GM19395 (cell line): ENCODE measurements around the gene PAK6.

Experiments
- ATAC-seq: cut with Tn5 transposase; IDR thresholded peaks from one replicate; pipeline ENCODE4 v1.9.1; 2021; ENCODE audit warnings: mild to moderate bottlenecking, moderate library complexity; ENCODE audit not compliant: unreplicated experiment

Gene PAK6

DNA sequence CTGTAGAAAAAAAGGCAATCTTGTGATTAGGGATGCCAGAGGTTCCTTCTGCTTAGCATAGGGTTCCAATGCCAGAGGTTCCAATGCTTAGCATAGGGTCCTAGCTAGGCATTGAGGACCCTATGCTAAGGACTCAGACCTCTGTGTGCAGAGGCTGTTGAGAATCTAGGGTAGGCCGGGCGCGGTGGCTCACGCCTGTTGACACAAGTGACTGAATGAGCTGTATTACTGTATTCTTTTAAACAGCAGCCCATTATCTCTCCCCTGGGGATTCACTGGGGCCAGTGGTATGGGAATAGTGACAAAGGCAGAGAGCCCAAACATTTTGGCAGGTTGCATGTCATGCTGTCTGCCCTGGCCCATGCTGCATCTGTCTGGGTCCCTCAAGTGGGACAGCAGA lies 16.2 kb downstream of the PAK6 start:
- no peak for ATAC-seq

DNA sequence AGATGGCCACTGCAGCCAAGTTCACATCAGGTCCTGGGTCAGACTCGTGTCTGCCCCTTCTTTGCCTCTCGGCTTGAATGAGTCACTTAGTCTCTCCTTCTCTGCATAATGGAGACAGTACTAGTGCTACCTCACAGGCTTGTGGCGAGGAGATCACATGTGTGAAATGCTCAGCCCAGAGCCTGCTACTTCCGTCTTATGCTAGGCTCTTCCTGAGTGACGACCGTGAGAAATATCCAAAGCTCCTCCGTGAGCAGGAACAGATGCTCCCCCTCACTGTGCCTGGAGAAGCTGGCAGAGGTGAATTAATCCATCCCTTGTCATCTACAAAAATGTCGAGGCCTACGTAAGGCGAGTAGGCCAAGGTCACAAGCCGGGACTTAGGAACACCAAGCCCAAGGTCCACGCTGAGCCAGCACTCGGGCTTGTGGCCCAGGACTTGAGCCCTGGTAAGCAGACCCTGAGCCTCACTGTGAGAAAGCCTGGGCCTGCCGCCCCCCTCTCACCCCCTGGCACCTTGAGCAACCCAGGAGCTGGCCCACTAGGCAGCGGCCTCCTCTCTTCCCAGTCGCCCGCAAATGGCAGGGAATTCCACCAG lies 17.9 kb downstream of the PAK6 start:
- ATAC-seq: no peak

DNA sequence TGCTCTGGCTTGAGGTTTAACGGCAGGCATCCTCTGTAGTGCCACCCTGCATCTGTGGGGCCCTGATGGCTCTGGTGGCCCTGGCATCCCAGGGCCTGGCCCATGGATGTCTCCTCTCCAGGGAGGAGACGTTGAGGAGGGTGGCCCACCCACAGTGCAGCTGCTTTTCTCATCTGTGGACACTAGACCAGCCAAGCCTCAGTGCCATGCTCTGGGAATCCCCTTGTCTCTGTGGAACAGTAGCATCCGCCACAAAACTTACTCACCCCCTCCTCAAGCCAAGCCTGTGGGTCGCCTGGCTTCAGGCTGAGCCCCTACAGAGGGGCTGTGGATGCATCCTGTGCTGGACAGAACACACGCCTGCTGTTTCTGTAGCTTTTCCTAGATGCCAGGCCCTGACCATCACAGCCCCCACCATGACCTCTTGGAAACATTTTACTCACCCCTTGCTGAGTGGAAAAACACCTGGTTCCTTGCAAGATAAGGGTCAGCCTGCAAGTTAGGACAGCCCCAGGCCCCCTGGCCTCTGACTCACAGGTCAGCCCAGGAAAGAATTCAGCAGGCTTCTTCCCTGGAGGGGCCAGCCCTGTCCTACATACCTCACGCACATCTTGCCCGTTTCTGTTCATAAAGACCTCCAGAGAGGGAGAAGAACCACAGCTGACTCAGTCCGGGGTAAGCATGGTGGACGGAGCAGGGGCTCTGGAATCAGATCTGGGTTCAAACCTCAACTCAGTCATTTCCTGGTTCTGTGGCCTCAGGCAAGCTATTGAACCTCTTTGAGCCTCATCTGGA lies 19.0 kb downstream of the PAK6 start:
- no peak for ATAC-seq

DNA sequence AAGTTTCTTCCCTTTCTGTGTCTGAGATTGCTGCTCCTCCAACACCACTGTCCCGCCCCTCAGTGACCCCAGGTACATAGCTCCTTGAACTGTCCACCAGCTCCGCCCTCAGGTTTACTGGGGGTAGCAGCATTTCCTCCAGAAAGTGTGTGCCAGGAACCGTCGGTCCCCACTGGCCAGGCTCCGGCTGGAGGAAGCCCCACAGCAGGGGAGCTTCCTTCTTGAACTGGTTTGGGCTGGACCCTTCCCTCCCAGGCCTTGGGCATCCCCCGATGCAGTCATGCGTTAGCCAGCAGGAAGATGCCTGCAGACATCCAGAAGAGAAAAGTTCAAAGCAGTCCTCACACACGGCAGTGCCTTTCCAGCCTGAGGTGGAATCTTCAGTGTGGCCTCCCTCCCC lies 19.7 kb downstream of the PAK6 start:
- no peak for ATAC-seq

DNA sequence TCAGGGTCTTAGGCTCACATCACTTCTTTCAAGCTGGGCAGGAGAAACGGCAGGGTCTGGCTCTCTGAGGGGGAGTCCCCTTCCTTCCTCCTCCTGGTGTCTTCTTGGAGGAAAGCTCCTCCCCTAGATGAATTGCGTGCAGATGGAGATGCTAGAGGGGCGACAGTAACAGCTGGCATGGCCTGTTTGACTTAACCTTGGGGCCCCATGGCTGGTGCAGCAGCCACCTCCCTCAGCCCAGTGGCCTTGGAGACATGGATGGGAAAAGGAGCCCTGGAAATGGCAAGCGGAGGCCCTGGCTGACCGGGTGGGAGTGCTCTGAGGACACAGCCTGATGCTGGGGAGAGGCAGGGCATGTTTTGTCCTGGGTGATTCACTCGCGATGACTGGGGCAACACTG lies 20.2 kb downstream of the PAK6 start:
- ATAC-seq: no peak

DNA sequence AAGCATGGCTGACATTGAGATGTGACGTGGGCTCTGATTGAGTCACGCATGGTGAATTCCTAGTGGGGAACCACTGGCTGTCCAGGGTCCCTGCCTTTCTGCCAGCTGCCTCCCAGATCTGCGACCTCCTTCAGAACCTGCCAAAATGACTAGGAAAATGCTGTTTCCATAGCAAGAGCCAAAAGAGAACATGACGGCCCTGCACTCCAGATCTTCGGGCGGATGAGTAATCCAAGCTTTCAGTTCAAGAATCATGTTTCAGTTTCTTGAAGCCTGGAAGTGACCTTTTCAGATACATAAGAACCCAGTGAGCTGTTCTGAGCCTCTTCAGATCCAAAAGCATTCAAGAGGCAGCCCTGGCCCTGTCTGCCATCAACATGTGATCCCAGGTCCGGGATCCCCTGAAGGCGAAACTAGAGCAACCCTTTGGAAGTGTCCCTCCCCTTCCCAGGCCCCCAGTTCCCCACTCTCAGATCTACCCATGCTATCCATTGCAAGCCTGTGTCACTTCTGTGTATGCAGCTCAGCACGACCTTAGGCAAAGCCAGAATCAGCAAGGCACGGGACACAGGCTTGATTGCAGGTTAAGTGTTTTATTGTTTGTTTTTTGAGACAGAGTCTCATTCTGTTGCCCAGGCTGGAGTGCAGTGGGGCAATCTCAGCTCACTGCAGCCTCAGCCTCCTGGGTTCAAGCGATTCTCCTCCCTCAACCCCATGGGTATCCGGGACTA lies 24.3 kb downstream of the PAK6 start:
- no peak for ATAC-seq

DNA sequence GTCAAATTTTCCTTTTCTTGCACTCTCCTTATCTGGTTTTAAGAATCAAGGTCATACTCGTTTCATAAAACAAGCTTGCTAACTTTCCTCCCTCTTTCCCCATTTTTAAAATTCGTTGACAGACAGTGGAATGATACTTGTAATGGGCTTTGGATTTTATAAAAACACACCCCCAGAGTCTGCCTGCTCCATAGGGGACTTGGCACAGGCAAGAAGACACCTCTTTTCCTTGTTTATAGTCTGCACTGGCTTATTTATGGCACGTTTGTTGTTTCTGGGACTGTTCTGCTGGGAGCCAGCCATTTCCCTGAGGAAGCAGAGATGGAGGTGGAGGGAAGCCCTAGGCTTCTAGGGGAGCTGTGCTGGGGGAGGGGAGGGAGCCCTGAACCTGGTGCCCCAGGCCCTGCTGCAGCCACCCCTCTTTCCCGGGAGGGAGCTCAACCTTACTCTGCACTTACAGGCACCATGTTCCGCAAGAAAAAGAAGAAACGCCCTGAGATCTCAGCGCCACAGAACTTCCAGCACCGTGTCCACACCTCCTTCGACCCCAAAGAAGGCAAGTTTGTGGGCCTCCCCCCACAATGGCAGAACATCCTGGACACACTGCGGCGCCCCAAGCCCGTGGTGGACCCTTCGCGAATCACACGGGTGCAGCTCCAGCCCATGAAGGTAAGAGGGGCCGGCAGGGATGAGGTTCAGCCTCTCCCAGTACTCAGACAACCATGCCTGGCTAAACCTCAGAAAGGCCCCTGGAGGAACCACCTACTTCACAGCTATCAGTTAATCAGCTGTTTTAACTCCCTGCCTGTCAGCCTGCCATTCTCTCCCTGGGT lies 25.7 kb downstream of the PAK6 start:
- no peak for ATAC-seq

DNA sequence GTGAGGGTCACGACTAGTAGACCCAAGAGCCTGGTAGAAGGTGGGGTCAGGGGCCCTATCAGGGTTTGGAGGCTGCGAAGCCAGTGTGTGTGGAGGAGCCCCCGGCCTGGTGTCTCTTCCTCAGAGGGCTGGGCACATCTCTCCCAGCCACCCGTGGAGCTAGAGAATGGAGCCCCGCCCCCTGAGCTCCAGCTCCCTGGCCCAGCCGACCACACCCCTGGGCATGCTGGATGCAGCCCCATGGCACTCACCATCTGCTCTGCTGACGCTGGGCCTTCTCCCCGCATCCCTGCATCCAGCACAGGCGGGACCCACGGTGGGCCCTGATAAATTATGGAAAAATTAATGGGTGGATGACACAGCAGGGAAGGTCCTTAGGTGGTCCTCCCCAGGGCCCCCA lies 26.5 kb downstream of the PAK6 start:
- no peak for ATAC-seq

DNA sequence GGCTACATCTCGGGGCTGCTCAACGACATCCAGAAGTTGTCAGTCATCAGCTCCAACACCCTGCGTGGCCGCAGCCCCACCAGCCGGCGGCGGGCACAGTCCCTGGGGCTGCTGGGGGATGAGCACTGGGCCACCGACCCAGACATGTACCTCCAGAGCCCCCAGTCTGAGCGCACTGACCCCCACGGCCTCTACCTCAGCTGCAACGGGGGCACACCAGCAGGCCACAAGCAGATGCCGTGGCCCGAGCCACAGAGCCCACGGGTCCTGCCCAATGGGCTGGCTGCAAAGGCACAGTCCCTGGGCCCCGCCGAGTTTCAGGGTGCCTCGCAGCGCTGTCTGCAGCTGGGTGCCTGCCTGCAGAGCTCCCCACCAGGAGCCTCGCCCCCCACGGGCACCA lies 27.0 kb downstream of the PAK6 start:
- no peak for ATAC-seq

DNA sequence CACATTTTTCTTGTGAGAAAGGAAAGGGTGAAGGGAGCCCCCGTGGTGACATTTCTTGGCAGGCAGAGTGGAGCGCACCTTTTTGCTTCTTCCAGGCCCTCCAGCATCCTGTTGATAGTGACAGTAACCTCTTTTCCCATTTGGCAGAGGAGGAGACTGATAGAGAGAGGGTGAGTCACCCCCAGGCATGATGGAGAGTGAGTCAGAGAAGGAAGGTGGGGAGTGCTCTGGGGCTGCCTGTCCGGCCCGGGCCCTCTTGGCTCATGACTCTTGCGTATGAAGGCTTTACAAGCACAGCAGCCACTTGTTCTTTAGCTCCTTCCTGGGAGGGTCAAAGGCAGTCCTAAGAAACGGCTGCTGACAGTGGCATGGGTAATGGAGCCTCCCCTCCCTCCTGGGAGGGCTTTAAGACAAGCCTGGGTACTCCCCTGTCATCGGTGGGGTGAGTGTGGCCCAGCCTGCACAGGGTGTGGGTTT lies 28.0 kb downstream of the PAK6 start:
- no peak for ATAC-seq

DNA sequence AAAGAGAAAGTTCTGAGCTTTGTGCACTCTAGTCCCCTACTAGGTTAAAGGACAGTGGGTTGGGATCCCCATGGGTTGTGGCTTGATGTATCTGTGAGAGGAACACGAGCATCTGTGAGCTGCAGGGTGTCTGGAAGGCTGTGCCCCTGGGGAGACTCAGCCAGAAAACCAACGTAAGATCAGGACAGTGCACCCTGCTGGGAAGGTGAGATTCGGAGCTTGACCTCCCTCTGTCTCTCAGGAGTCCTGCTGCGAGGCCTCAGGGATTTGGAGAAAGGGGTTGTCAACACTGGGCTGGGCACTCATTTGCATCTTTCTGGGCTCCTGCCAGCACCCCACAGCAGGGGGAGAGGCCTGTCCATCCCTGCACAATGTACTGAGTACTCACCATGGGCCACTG lies 28.8 kb downstream of the PAK6 start:
- ATAC-seq: no peak

DNA sequence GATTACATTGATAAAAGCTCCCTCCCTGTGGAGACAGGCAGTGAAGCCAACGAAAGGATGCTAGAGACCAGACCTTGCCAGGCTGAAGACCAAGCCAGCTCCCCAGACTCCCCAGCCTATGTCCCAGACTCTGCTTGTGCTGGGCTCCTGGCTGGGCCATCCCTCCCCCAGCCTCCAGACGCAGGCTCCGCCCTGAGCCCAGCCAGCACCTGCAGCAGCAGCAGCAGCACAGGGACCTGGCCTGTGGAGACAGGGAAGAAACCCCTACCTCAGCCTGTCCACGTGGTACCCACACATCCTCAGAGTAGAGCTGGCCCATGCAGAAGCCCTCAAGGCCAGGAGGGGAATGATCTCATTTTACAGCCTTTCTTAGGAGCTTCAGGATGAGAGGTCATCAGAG lies 30.7 kb downstream of the PAK6 start:
- no peak for ATAC-seq

DNA sequence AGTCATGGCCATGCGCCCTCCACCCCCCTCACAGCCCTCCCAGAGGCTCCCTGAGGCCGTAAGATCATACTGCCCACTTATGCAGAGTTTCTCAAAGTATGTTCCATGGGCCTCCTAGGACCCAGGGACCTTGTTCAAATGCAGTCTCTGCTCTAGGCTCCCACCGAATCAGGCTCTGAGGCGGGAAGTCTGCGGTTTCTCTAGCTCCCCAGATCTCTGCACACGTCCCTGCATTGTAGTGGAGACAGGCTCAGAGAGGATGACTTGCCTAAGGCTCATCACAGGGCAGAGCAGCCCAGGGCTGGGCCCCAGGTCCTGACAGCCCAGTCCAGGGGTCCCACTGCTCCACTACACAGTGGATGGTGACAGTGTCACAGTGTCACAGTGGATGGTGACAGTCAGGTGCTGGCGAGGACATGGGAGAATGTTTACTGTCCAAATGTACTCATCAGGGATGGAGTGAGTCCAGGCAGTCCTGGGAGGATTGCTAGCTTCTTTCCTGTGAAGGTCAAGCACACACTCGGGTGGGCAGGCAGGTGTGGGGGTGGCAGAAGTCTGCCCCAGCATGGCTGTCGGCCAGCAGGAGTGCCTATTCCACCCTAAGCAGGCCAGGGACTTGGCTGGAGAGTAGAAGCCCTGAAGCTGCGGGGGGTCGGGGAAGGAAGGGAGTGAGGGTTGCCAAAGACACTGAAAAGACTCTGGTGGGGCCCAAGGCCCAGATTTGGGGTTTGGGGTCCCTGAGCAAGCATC lies 31.6 kb downstream of the PAK6 start:
- no peak for ATAC-seq

DNA sequence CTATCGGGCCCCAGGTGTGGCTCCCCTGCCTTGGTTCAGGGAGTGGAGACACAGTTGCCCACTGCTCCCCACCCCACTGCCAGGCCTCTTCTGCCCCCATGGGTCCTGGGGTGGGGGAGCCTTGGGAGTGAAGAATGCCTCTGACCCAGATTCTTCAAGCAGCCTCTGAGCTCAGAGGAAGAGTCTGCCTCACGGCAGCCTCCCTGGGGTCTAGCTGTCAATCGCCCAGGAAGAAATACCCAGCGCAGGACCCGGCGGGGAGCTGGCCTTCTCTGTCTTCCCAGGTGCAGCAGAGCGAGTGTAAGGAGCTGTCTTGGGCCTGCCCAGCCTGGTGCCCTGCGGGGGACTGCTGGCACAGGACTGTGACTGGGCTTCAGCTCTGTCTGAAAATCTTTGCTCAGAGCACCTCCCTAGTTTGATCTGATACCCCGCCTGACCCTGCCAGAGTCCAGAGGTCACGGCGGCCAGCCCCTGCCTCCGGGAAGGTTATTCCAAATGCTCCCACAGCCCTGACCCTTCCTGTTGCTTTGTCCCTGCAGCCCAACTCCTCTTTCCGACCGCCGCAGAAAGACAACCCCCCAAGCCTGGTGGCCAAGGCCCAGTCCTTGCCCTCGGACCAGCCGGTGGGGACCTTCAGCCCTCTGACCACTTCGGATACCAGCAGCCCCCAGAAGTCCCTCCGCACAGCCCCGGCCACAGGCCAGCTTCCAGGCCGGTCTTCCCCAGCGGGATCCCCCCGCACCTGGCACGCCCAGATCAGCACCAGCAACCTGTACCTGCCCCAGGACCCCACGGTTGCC lies 33.0 kb downstream of the PAK6 start:
- ATAC-seq: no peak

DNA sequence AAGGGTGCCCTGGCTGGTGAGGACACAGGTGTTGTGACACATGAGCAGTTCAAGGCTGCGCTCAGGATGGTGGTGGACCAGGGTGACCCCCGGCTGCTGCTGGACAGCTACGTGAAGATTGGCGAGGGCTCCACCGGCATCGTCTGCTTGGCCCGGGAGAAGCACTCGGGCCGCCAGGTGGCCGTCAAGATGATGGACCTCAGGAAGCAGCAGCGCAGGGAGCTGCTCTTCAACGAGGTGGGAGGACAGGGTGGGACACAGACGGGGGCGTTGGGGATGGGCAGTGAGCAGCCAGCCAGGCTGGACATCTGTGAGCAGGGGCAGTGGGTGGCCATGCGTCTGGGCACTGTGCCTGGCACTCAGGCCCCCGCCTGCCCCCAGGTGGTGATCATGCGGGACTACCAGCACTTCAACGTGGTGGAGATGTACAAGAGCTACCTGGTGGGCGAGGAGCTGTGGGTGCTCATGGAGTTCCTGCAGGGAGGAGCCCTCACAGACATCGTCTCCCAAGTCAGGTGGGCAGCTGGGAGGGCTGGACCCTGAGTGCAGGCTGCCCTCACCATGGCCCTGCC lies 33.7 kb downstream of the PAK6 start:
- ATAC-seq: no peak

DNA sequence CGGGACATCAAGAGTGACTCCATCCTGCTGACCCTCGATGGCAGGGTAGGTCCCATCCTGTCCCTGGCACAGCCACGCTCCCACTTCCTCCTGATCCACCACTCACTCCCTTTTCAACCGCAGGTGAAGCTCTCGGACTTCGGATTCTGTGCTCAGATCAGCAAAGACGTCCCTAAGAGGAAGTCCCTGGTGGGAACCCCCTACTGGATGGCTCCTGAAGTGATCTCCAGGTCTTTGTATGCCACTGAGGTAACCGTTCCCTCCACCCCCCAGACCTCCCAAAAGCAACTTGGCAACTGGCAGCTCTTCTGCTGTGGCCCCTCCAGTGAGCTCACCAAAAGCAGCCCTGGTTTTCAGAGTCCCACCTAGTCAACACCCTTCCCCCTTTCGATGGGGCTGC lies 34.6 kb downstream of the PAK6 start:
- ATAC-seq: no peak

DNA sequence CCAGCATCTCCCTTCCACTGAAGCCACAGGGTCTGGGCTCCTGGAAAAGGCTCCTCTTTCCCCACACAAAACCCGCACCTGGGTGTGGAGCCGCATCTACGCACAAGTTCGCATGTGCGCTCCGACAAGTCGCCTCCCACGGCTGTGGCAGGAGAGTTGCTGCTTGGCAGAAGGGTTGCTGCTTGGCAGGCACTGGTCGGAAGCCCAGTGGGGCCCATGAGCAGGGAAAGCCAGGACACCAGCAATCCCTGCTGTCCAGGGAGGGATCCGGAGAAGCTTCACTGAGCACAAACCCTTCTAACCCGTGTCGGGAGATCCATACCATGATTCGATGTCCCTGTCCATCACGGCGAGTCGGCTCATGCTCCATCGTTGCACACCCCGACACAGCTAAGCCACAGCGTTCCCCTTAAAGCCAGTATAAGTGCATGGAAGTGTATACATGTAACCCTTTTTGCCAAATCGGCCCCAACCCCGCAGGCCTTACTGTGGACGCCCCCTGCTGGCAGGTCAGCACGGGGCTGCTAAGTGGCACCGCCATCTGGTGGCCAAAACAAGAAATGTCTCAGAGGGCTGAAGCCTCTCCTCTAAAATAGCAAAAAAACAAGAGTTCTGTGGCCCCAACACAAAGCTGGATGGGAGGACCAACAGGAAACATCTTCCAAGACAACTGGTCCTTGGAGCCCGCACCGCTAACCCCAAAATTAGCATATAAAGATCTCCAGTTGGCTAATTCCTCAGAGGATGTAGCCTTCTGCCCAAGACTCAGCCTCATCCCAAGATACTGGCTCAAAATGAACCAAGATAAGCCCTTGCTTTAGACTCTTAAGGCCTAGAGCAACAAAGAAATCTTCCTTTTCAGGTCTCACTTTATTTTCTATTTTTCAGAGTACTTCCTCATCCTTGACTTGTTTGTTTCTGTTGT lies 35.7 kb downstream of the PAK6 start:
- ATAC-seq: no peak

DNA sequence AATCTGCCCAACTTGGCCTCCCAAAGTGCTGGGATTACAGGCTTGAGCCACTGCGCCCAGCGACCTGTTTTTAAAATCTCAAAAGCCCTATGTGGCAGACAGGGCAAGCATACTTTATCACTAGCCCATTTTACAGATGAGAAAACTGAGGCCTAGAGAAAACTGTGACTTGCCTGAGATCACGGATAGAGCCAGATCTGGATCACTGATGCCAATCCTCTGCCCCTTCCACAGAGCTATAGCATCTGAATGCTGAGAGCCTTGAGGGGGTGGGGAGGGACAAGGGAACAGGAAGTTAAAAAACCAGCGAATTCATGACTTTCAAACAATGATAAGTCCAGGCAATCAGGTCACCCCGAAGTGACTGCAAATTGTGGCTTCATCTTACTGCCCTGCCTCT lies 36.7 kb downstream of the PAK6 start:
- no peak for ATAC-seq
